GM21529 (cell line): ENCODE data around the gene CEBPB.
"Not testable (repeated sequence)": the region's sequence is repeated elsewhere in the genome, so short reads cannot be mapped to it uniquely, and the experiment has no call there.

Experiments used
- ATAC-seq: cut with Tn5 transposase; IDR thresholded peaks from one replicate; pipeline ENCODE4 v1.9.1; 2021; ENCODE audit not compliant: unreplicated experiment

CEBPB gene

DNA sequence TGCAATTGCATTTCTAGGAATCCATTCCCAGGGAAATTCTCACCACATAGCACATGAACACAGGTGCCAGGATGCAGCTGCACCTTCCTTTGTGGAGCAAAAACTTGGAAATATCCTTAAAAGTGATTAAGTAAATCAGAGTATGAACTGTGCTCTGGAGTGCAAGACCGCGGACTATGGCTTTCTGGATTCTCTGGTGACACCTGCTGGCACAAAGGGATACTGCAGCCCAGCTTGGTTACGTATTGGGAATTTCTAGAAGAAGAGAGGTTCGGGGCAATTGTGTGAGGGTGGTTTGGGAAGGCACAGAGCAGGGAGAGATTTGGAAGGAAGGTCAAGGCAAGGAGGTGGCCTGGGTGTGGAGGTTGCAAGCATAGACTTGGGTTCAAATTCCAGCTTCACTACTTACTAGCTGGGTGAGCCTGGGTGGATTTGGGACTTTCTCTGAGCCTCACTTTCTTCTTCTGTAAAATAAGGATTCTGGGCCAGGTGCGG, 21.3 kb upstream of the CEBPB start:
- ATAC-seq = no peak

DNA sequence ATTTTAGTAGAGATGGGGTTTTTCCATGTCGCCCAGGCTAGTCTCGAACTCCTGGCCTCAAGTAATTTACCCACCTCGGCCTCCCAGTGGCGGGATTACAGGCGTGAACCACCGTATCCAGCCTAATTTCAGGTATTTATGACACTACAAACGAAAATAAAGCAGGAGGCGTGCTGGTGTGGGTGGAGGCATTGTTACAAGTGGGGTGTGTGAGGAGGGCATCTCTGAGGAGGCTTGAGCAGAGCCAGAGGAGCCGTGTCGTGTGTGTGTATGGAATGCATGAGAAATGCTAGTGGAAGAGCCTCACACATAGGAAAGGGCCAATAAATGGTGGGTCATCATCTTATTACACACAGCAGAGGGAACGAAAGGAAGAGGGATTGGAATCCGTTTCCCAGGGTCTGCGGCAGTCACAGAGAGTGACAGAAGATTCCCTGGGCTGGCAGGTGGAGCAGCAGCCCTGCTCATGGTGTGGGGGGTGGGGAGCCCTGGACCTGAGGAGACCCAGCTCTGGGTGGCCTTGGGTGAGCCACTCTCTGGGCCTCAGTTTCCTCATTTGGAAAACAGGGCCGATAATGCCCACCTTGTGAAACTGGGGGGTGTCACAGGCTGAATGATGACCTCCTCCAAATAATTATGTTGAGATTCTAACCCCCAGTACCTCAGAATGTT, 19.9 kb upstream of the CEBPB start:
- no peak for ATAC-seq

DNA sequence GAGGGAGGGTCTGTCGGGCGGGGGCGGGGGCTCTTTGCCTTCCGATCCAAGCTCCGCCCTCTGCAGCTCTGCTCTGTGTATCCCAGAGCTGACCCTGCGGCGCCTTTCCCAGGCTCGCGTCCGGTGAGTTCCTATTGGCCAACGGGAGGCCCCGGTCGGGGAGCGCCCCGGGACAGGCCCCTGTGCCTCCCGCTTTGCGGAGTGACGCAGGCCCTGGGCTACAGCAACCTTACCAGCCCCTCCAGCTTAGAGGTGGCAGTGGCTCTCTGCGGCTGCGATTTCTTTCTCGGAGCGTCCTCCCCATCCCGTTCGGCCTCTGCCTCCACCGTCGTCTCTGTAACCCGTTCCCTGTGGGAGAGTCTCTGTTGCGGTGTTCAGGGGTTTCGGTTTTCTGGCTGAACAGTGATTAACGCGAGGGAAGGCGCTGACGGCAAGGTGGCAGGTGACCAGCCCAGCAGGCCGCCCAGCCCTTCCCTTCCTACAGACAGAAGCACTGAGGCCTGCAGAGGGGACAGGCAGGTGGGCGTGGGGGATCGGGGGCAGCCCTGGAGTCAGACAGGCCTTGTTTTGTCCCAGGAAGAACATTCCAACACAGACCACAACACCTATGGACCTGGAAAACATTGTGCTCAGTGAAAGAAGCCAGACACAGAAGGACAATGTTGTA, 18.1 kb upstream of the CEBPB start:
- ATAC-seq = no peak

DNA sequence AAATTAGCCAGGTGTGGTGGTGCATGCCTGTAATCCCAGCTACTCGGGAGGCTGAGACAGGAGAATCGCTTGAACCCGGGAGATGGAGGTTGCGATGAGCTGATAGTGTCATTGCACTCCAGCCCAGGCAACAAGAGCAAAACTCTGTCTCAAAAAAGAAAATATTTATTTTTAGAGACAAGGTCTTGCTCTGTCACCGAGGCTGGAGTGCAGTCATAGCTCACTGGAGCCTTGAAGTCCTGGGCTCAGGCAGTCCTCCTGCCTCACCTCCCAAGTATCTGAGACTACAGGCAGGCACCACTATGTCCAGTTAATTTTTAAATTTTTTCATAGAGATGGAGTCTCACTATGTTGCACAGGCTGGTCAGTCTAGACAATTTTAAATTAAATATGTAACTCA, 16.2 kb upstream of the CEBPB start:
- ATAC-seq = no peak

DNA sequence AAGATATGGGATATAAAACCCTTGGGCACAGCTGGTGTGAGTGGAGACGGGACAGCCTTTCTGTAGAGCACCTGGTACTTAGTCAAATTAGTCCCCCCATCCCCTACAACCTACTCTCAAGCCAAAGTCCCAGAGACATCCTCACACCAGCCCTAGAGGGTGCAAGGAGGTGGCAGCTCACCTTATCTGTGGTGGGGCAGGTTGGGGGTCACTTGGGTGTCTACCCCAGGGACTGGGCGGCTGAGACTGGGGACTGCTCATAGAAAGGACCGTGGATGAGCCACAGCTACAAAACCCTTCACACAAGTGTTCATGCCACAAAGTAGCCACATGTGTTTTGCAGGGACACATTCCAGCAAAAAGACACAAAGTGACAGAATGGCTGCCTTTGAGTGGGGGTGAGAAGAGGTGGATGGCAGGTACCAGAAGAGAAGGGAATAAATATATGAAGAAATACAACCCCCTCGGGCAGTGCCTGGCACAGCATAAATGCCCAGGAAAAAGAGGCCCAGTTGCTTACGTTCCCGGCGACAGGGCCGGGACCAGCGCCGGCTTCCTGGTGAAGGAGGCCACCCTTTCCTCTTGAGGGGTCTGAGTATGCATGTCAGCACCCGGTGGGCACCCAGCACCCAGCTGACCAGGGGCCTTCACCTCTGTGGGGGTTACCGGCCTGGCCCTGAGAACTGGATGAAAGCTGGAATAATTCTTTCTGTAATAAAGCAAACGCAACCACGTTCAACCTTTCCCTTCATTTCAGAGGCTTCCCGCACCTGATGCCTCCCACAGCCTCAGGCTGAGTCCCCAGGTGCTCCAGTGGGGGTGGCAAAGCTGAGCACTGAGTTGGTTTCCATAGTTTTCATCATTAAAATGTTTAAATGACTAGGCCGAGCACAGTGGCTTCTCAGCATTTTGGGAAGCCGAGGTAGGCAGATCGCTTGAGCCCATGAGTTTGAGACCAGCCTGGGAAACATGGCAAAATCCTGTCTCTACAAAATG, 14.4 kb upstream of the CEBPB start:
- no peak for ATAC-seq

DNA sequence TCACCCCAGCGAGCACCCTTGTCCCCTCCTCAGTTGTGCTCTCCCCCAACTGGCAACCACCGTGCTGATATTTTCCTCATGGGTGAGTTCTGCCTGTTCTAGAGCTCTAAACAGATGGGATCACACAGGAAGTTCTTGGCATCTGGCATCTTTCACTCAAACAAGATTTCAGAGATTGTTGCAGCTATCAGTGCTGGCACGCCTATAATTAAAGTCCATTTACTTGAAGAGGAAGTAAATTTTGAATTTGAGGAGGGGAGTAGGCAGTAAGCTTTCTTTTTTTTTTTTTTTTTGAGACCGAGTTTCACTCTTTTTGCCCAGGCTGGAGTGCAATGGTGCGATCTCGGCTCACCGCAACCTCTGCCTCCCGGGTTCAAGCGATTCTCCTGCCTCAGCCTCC, 12.0 kb upstream of the CEBPB start:
- not testable (repeated sequence) for ATAC-seq

DNA sequence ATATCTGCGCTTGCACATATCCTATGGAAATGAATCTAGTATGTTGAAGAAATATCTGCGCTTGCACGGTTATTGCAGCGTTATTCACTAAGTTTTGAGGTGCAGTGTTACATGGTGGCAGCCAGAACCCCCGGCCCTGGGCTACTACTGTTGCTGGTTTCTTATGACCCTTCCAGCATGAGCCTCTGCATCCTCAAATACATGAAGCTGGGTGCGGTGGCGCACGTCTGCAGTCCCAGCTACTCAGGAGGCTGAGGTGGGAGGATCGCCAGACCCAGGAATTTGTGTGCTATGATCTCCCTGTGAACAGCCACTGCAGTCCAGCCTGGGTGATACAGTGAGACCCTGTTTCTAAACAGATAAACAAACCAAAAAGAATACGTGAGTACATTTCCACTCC, 9.3 kb upstream of the CEBPB start:
- no peak for ATAC-seq

DNA sequence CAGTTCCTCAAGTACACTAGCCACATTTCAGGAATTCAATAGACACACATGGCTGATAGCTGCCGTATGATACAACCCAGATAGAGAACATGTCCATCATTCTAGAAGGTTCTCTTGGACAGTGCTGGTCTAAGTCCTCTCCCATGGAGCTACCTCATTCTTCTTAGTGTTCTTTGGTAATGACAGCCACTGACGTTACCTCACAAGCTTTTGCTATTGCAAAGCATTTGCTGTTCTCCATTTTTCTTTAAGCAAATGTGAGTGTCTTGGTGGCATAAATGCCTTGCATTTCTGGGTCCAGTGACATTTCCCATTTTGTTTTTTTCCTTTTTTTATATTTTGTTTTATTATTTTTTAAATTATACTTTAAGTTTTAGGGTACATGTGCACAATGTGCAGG, 8.3 kb upstream of the CEBPB start:
- no peak for ATAC-seq

DNA sequence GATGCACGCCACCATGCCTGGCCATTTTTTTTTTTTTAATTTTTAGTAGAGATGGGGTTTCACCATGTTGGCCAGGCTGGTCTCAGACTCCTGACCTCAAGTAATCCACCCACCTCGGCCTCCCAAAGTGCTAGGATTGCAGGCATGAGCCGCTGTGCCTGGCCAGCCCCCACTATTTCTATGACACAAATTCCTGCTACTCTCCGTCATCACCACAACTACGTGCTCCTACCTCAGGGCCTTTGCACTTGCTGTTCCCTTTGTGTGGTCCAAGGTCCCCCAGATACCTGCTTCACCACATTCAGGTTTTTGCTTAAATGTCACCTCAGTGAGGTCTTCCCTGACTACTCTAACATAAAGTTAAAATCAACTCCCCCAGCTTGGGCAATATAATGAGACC, 5.2 kb upstream of the CEBPB start:
- ATAC-seq = no peak

DNA sequence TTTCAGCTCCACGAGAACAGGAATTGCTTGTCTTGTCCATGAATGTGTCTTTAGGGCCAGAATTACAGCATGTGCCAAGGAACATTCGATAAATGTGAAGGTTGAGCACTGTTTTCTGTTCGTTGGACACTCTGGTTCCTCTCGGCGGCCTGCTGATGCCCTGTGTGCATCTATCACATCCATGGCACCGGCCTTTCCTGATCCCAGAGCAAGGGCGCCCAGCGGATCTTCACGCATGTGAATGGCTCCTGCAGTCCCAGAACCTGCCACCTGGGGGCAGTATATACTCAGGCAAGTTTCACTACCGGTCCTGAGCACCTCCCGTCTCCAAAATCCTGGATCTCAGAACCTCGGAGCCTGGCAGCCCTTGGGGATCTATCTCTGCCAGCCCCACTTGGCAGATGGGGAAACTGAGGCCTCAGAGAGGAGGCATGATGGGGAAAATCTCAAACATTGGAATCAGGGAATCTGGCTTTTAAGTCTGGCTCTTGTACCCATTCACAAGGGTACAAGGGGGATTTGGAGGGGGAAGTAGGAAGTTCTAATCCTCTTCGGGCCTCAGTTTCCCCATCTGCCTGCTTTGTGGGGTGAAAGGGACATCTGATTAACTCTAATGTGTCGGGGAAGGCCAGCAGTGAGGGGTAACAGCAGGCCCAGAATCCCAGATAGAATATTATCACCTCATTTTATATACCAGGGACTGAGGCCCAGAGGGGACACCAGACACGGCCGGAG, 4.3 kb upstream of the CEBPB start:
- ATAC-seq = no peak

DNA sequence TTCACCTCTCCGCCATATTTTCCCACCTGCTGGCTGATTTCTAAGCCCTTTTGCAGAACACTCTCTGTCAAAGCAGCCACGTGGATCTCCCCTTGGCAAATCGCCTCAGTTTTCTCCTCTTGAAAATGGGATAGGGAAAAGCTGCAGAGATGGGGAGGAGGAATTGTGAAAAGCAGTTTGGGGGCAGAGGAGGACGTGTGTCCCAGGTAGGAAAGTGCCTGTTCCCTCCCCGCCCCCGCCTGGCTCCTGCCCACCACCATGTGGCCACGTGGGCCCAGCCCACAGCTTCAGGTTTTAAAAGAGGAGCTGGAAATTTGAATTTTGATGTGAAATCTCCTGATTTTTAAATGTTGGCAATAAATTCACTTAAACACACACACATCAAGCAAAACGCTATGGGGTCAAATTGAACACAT, 3.6 kb upstream of the CEBPB start:
- ATAC-seq = no peak

DNA sequence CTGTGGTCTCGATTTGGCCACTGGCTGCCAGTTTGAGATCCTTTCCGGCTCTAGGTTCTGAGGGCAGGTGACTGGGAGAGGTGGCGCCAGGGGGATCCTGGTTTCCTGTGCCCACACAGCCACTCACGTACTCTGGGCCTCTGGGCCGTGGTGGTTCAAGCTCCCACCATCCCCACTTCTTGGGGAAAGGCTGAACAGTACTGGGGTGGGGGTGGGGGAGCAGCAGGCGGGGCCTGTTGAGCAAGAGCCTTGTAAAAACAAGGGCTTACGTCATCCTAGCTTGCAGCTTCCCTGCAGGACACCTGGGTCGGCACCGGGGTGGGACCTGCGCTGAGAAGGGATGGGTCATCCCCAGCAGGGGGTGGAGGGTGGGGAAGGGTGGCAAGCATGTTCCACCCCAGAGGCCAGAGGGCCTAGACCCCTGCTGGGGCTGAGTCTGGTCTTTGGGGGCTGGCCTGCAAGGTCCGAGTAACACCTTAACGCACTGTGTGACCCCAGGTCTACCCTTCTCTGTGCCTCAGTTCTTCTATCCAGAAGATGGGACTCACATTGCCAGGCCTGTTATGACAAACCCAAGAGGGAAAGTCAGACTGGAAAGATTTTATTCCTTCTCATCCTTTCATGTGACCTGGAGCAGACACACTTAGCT, 3.1 kb upstream of the CEBPB start:
- no peak for ATAC-seq

DNA sequence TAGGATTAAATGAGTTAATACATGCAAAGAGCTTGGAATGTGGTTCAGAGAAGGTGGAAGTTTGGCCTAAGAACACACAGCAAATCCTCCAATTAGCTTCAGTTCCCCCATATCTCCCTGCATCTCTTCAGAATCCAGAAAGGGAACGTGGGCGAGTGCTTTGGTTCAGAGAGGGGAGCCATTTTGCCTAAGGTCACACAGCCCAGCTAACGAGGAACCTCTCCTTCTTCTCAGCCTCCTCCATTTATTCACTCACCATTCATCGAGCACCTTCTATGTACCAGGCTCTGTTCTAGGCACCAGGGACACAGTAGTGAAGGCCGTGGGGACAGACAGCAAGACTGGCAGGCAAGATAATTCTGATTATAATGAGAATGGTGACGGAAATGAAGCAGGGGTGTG, 2.3 kb upstream of the CEBPB start:
- ATAC-seq = no peak

DNA sequence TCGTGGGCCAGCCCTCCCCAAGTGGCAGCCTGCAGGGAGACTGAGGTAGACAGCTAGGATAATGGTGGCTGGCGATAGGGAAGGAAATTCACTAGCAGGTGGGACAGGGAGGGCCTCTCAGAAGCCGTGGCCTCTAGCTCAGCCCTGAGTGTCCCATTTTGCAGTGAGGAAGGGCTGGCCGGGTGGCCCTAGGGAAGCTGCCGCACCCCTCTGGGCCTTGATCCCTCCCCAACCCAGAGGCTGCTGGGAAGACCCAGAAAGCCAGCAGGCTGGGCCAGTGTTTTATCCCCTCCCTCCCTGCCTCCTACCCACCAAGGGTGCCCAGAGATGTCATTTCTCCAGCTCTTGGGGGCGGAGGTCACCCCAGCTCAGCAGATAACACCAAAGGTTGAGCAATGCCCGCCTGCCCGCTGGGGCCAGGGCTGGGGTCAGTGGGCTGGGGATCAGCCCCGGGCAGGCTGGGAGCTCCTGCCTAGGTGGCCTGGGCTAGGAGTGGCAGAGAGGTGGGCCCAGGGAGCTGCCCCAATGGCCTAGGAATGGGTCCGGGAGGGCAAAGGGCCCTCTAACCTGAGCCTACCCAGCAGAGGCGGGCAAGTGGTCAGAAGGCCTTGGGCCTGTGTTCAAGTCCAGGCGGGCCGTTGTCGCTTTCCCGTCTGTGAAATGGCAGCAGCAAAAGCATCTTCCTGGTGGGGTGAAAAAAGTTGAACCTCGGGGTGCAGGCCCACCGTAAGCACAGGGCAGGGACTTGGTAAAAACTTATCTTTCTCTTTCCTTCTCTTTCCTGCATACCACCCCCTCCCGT, 1.6 kb upstream of the CEBPB start:
- no peak for ATAC-seq

DNA sequence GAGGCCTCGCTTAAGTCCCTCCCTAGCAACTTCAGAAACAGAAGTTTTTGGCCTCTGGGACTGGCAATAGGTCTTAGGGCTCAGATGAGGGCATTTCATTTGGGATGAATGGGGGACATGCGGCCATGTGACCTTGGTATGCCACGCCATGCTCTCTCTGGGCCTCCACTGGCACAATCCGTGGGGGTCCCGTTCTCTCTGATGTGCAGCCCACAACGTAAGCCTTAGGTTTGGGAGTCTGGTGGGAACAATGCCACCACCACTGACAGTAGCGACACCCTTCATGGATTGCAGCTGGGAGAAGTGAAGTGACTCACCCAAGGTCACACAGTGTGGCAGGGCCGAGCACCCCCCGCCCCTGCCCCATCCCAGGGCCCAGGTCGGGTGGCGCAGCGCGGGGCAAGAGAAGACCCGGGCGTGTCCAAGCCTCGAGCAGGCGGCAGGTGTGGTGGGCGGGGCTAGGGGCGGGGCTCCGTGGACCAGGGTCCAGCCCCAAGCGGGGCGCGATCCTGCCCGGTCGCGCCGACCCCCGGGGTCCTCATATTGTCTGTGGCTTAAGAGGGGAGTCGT, 864 bp upstream of the CEBPB start:
- ATAC-seq = no peak

DNA sequence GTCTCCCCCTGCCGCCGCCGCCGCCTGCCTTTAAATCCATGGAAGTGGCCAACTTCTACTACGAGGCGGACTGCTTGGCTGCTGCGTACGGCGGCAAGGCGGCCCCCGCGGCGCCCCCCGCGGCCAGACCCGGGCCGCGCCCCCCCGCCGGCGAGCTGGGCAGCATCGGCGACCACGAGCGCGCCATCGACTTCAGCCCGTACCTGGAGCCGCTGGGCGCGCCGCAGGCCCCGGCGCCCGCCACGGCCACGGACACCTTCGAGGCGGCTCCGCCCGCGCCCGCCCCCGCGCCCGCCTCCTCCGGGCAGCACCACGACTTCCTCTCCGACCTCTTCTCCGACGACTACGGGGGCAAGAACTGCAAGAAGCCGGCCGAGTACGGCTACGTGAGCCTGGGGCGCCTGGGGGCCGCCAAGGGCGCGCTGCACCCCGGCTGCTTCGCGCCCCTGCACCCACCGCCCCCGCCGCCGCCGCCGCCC, 474 bp downstream of the CEBPB start:
- ATAC-seq = peak; percentile 29

DNA sequence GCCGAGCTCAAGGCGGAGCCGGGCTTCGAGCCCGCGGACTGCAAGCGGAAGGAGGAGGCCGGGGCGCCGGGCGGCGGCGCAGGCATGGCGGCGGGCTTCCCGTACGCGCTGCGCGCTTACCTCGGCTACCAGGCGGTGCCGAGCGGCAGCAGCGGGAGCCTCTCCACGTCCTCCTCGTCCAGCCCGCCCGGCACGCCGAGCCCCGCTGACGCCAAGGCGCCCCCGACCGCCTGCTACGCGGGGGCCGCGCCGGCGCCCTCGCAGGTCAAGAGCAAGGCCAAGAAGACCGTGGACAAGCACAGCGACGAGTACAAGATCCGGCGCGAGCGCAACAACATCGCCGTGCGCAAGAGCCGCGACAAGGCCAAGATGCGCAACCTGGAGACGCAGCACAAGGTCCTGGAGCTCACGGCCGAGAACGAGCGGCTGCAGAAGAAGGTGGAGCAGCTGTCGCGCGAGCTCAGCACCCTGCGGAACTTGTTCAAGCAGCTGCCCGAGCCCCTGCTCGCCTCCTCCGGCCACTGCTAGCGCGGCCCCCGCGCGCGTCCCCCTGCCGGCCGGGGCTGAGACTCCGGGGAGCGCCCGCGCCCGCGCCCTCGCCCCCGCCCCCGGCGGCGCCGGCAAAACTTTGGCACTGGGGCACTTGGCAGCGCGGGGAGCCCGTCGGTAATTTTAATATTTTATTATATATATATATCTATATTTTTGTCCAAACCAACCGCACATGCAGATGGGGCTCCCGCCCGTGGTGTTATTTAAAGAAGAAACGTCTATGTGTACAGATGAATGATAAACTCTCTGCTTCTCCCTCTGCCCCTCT, 1.1 kb downstream of the CEBPB start:
- peak; percentile 31 for ATAC-seq
